K562 (cell line): ENCODE data around the gene PDZK1IP1. TPM values are rescaled to one million over a fixed set of nuclear protein-coding genes. Genes with fewer than 3 reads are reported as not detected.

Source experiments
- polyA plus RNA-seq, 8 experiments: library from polyadenylated mRNA; depleted of rRNA in 4 of 8; stranded (reverse) in 5 of 8; unstranded in 3 of 8; fragments of >200 nt; fragmentation: Nextera tagmentation in 2 of 8; fragmentation: Illumina TruSeq in 1 of 8; extraction: Ambion mirVana in 2 of 8; extraction: Trizol in 1 of 8; gene quantifications; 2 replicates each; pipeline versions ENCODE4 v1.2.1 to v1.2.3, GENCODE V29; 2011 to 2014; ENCODE audit warnings: inconsistent platforms in 1 of 8, missing spikeins in 1 of 8
- total RNA-seq, 7 experiments: library from RNA; depleted of rRNA in 6 of 7; stranded (reverse); fragments of >200 nt in 6 of 7; fragmentation: Illumina TruSeq in 2 of 7; extraction: Trizol in 2 of 7; gene quantifications; 2 replicates each; pipeline versions ENCODE4 v1.2.1 to v1.2.3, GENCODE V29; 2011 to 2021; ENCODE audit warnings: low replicate concordance in 1 of 7
- TF ChIP-seq, protein P1 (sequence below): fragments of 250-450 bp; sonication (Bioruptor Pico); IDR thresholded peaks from 2 replicates; pipeline ENCODE4 v1.4.0; 2020

Gene PDZK1IP1
- total and polyA plus RNA-seq, 9 of the 15 experiments (the other 6 are each of a cell fraction or from before 2014, with no cell fraction given): 0.17 to 0.68 (median 0.53) TPM; not detected in 2

DNA sequence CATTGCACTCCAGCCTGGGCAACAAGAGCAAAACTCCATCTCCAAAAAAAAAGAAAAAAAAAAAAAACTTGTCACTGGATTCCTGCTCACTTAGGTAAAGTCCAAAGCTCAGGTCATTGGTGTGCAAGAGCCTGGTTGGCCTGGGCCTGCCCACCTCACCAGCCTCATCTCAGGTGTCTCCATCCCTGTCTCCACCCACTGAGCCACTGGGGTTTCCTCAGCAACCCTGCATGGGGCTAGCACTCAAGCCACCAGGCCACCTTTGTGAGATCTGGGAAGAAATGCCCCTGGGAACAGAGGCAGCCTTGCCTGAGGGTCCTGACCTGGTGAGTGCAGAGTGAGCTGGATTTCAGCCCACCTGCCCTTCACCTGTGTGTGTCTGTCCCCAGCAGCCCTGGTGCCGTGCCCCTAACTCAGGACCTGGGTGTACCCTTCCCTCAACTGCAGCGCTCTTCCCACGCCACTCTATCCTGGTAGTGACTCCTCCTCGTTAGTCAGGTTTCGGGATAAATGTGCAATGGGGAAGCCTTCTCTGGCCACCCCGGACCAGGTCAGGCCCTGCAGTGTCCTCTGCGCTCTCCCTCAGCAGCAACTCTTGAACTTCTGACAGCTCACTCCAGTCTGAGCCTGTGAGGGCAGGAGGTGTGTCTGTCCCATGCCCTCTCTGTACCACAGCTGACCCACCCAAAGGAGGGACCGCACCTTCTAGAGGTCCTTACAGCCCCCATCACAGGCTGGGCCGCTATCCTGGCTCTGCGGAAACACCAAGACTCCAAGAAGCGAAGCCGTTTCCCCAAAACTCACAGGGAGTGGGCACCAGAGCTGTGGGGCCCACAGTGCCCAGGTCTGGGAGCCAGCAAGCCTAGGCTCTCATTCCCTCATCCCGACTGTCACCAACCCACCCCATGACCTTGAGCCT is 3.3 kb downstream of the PDZK1IP1 start (continued):
- TF ChIP-seq, protein P1, sequence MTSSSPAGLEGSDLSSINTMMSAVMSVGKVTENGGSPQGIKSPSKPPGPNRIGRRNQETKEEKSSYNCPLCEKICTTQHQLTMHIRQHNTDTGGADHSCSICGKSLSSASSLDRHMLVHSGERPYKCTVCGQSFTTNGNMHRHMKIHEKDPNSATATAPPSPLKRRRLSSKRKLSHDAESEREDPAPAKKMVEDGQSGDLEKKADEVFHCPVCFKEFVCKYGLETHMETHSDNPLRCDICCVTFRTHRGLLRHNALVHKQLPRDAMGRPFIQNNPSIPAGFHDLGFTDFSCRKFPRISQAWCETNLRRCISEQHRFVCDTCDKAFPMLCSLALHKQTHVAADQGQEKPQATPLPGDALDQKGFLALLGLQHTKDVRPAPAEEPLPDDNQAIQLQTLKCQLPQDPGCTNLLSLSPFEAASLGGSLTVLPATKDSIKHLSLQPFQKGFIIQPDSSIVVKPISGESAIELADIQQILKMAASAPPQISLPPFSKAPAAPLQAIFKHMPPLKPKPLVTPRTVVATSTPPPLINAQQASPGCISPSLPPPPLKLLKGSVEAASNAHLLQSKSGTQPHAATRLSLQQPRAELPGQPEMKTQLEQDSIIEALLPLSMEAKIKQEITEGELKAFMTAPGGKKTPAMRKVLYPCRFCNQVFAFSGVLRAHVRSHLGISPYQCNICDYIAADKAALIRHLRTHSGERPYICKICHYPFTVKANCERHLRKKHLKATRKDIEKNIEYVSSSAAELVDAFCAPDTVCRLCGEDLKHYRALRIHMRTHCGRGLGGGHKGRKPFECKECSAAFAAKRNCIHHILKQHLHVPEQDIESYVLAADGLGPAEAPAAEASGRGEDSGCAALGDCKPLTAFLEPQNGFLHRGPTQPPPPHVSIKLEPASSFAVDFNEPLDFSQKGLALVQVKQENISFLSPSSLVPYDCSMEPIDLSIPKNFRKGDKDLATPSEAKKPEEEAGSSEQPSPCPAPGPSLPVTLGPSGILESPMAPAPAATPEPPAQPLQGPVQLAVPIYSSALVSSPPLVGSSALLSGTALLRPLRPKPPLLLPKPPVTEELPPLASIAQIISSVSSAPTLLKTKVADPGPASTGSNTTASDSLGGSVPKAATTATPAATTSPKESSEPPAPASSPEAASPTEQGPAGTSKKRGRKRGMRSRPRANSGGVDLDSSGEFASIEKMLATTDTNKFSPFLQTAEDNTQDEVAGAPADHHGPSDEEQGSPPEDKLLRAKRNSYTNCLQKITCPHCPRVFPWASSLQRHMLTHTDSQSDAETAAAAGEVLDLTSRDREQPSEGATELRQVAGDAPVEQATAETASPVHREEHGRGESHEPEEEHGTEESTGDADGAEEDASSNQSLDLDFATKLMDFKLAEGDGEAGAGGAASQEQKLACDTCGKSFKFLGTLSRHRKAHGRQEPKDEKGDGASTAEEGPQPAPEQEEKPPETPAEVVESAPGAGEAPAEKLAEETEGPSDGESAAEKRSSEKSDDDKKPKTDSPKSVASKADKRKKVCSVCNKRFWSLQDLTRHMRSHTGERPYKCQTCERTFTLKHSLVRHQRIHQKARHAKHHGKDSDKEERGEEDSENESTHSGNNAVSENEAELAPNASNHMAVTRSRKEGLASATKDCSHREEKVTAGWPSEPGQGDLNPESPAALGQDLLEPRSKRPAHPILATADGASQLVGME (CRISPR knock-in tag): no peak
